ENCODE measurements around the gene PRB4. TPM values are rescaled to one million over a fixed set of nuclear protein-coding genes. Genes with fewer than 3 reads are reported as not detected.

The PRB4 gene
- total RNA-seq, 3 donors from 2014 or later = not detected

DNA sequence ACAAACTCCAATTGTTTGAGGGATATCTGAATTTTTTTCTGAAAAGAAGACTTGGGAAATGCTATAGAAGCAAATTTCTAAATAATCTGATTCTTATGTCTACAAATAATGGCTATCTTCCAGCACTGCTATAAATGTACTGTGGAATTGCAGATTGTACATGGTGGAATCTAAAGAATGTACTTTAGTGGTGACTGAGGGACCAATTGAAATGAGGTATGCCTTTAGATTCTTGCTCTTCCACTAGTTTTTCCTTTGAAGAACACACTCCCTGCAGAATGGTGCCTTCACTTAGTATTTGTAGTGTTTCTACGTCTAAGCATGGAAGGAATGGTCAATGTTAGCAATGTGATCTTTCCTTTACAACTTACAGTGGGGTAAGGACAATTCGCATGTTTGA is 11.7 kb upstream of the PRB4 start:
- intact Hi-C loops (cut with DNase I; ENCODE audit: low total_unique reads) = no loop called here
- no peak for TF ChIP-seq POLR2A (IDR thresholded peaks at IDR 0.05)
- no peaks in the 10 kb centered on the region for H3K4me1 ChIP-seq
- H3K27me3 ChIP-seq = no peaks in the 10 kb centered on the region
- no peak overlapping the region for H3K4me3 ChIP-seq
- H3K27ac ChIP-seq = no peak overlapping the region
- H3K9me3 ChIP-seq = peaks cover 0 to 5% of the 10 kb centered on the region in 2 donors
- no peak for DNase-seq (ENCODE audit: low spot score in 2 of 2)
- no peaks in the 10 kb centered on the region for H3K36me3 ChIP-seq

DNA sequence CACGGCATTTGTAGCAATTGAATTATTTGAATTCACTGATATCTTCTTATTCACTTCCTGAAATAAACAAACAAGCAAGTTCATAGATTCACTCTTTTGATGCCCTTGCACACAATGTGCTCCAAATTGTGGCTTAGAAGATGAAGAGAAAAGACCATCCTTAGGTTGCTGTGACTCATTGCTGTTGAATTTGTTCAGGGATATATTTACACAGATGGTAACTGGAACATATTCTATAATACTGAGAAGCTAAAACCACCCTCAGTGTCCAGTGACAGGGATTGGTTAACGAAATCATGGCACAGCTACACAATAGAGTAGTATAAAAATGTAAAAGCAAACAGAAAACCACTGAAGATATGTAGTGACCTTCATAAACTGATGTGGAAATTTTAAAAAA is 3.1 kb downstream of the PRB4 start:
- Histone ChIP-seq H3K36me3 (no peaks in the 10 kb centered on the region), H3K4me1 (no peaks in the 10 kb centered on the region), H3K27ac (no peak overlapping the region), H3K27me3 (no peaks in the 10 kb centered on the region), H3K4me3 (no peak overlapping the region), H3K9me3 (peaks cover 0 to 3% of the 10 kb centered on the region in 2 donors)
- TF ChIP-seq, protein P1, sequence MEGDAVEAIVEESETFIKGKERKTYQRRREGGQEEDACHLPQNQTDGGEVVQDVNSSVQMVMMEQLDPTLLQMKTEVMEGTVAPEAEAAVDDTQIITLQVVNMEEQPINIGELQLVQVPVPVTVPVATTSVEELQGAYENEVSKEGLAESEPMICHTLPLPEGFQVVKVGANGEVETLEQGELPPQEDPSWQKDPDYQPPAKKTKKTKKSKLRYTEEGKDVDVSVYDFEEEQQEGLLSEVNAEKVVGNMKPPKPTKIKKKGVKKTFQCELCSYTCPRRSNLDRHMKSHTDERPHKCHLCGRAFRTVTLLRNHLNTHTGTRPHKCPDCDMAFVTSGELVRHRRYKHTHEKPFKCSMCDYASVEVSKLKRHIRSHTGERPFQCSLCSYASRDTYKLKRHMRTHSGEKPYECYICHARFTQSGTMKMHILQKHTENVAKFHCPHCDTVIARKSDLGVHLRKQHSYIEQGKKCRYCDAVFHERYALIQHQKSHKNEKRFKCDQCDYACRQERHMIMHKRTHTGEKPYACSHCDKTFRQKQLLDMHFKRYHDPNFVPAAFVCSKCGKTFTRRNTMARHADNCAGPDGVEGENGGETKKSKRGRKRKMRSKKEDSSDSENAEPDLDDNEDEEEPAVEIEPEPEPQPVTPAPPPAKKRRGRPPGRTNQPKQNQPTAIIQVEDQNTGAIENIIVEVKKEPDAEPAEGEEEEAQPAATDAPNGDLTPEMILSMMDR (IDR thresholded peaks at IDR 0.05) = no peak
- TF ChIP-seq POLR2A (IDR thresholded peaks at IDR 0.05) (no peak), POLR2AphosphoS5 (IDR thresholded peaks at IDR 0.05) (no peak)
- DNase-seq (ENCODE audit: low spot score in 2 of 2) = no peak
- intact Hi-C loops (cut with DNase I; ENCODE audit: low total_unique reads) = no loop called here

DNA sequence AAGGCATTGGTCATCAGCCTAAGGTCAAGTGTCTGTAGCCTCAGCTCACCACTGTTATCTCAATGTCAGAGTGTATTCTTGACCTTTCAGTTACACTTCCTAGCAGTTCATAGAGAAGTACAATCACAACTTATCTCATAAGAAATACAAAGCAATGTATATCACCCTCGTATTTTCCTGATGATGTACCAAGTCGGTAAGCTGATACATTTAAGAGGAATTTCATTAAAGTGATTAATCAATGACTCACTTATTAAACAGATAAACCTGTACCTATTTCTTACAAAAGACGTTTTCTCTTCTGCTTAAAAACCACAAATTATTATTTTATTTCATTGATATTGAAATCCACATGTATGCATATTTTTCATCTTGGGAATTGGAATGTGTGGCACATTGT is 36.8 kb downstream of the PRB4 start:
- DNase-seq (ENCODE audit: low spot score in 2 of 2) = no peak
- TF ChIP-seq POLR2A (IDR thresholded peaks at IDR 0.05) (no peak), POLR2AphosphoS5 (IDR thresholded peaks at IDR 0.05) (no peak)
- TF ChIP-seq, protein P1 (IDR thresholded peaks at IDR 0.05) = no peak
- H3K27me3 ChIP-seq = no peaks in the 10 kb centered on the region
- no peaks in the 10 kb centered on the region for H3K9me3 ChIP-seq
- no peaks in the 10 kb centered on the region for H3K36me3 ChIP-seq
- H3K27ac ChIP-seq = no peak overlapping the region
- no peak overlapping the region for H3K4me3 ChIP-seq
- no peaks in the 10 kb centered on the region for H3K4me1 ChIP-seq
- intact Hi-C loops (cut with DNase I; ENCODE audit: low total_unique reads) = no loop called here

DNA sequence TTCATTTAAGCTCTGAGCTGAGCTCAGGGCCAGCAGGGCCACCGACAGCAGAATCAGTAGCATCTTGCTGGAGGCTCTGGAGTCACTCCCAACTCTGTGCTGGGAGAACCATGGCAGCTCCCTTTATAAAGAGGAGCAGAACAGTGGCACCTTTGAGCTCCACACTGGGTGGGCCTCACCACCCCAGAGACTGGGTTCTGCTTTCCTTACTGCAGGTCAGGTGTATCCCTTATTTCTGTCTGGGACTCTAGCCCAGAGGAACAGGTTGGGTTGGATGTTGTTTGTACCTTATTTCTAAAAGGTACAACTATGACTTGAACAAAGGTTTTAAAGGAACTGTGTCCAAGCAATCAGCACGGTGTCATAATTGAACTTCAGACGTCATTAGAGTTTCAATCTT is 40.6 kb downstream of the PRB4 start, which contains the start of gene PRB3:
Gene PRB3 (minus strand): TSS at position 101 of the 400 bp plus-strand sequence. CDS start 38 bp downstream, at position 63.
- Histone ChIP-seq H3K4me1 (no peaks in the 10 kb centered on the region), H3K27me3 (no peaks in the 10 kb centered on the region), H3K4me3 (no peak within 1 kb of the TSS), H3K27ac (no peak within 1 kb of the TSS), H3K9me3 (no peaks in the 10 kb centered on the region), H3K36me3 (no peaks in the 10 kb centered on the region)
- DNase-seq (ENCODE audit: low spot score in 2 of 2) = no peak
- TF ChIP-seq, protein P1 (IDR thresholded peaks at IDR 0.05) = no peak
- TF ChIP-seq POLR2AphosphoS5 (IDR thresholded peaks at IDR 0.05) (no peak), POLR2A (IDR thresholded peaks at IDR 0.05) (no peak)
- intact Hi-C loops (cut with DNase I; ENCODE audit: low total_unique reads) = no loop called here

DNA sequence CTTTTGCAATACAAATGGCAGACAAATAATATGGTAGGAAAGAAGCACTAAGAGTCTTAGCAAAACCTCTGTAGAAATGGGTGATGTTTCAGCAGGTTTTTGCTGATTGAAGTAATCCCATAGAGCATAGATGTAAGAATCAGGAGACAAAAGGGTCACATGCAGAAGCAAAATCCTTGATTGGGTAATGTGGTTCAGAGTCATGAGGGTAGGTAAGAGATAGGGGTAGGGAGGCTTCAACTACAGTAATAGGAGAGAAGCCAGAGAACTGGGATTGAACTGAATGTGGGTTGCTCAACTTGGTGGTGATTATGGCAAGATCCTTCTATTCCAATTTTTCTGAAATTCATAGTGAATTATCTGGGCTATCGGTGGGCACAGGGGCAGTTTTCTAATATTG is 45.7 kb downstream of the PRB4 start:
- TF ChIP-seq, protein P1 (IDR thresholded peaks at IDR 0.05) = no peak
- TF ChIP-seq POLR2A (IDR thresholded peaks at IDR 0.05) = no peak
- TF ChIP-seq POLR2AphosphoS5 (IDR thresholded peaks at IDR 0.05) = no peak
- no peak overlapping the region for H3K27ac ChIP-seq
- H3K9me3 ChIP-seq = peaks cover 11 to 13% of the 10 kb centered on the region in 2 donors
- H3K4me1 ChIP-seq = no peaks in the 10 kb centered on the region
- intact Hi-C loops (cut with DNase I; ENCODE audit: low total_unique reads) = no loop called here
- no peaks in the 10 kb centered on the region for H3K27me3 ChIP-seq
- no peak for DNase-seq (ENCODE audit: low spot score in 2 of 2)
- H3K4me3 ChIP-seq = no peak overlapping the region
- no peaks in the 10 kb centered on the region for H3K36me3 ChIP-seq

Other genes starting within 250 kb of the PRB4 start
- 1 to 10 TPM; 3.2 to 4.6 (median 3.2) TPM for gene TAS2R46, start 248.1 kb downstream of the PRB4 start, total RNA-seq
- gene TAS2R43, start 218.1 kb downstream of the PRB4 start, total RNA-seq = 1 to 10 TPM; 5.2 to 9.2 (median 6.1) TPM
- 10 to 100 TPM in 2 of 3 donors, 1 to 10 TPM in 1; 8.6 to 17.0 (median 11.1) TPM for gene TAS2R30, start 175.8 kb downstream of the PRB4 start, total RNA-seq
- 1 to 10 TPM; 6.4 to 6.6 (median 6.4) TPM for gene SMIM10L1, start 139.2 kb downstream of the PRB4 start, total RNA-seq
- not detected for gene TAS2R42, start 123.5 kb downstream of the PRB4 start, total RNA-seq
- not detected for gene PRB3, start 40.7 kb downstream of the PRB4 start, total RNA-seq
- not detected for gene PRB2, start 85.1 kb upstream of the PRB4 start, total RNA-seq

All from breast epithelium (tissue), 4 donors.